GM12801 (cell line): ENCODE results near the gene STARD13.

Source experiments
- CTCF ChIP-seq: IDR thresholded peaks from one replicate; pipeline ENCODE4 v1.5.1; 2011; ENCODE audit warnings: control low read depth; ENCODE audit not compliant: insufficient read length; ENCODE audit errors: extremely low read depth

STARD13 gene

DNA sequence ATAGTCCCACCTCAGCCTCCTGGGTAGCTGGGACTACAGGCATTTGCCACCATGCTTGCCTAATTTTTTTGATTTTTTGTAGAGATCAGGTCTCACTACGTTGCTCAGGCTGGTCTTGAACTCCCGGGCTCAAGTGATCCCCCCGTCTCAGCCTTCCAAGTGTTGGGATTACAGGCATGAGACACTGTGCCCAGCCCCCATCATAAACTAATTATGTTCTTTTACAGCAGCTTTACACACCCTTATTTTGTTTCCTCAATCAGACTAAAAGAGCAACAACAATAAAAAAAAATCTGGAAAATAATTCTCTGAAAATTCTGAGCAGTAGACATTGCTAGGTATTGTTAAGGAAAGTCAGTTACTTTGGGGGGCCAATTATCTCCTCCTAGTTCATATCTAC is 35.7 kb downstream of the STARD13 start:
- no peak for TF ChIP-seq CTCF

GRCh38 chr13:33249066-33249465 is 36.5 kb downstream of the STARD13 start:
- TF ChIP-seq CTCF: no peak

DNA sequence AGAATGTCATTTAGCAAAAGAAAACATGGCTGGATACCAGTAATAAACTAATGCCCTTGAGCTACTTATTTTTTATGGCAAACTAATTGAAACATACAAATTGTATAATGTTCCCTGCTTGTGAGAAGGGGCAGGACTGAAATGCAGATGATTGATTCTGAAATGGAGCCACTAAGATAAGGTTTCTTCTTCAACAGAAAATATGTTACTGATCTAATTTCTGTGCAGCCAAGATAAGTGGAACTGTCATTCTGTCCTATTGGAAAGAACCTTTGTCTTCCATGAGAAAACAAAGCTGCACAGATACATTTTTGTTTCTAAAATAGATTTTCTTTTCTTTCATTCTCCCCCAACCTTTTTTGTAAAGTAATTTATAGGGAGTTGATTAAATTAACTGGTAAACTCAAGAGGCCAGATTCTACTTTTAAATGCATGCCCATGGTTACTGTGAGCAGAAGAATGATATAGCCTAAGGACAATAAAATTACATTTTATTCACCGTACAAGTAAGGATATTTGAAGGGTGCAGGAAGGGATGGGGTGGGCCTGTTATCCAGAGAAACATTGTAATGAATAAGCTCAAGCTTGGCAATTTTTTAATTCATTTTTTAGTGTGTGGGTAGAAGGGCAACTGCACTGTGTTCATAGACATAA is 39.9 kb downstream of the STARD13 start:
- no peak for TF ChIP-seq CTCF

DNA sequence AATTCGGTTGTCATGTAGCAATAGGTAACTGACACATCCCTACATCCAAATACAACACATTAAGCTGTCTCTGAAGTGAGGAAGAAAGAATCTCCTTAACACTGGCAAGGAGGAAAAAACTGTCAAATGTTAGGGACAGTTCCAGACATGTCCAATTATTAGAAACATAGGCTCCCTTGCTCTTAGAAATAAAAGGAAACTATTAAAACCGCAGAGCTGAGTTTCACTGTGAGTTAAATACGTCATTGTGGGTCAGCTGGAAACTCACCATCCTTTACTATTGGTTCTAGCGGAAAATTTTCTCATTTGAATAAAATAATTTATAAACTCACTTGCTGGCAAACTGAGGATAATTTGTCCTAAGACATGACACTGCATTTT is 40.7 kb downstream of the STARD13 start:
- no peak for TF ChIP-seq CTCF

GRCh38 chr13:33244210-33244906 is 41.2 kb downstream of the STARD13 start:
- TF ChIP-seq CTCF: no peak

DNA sequence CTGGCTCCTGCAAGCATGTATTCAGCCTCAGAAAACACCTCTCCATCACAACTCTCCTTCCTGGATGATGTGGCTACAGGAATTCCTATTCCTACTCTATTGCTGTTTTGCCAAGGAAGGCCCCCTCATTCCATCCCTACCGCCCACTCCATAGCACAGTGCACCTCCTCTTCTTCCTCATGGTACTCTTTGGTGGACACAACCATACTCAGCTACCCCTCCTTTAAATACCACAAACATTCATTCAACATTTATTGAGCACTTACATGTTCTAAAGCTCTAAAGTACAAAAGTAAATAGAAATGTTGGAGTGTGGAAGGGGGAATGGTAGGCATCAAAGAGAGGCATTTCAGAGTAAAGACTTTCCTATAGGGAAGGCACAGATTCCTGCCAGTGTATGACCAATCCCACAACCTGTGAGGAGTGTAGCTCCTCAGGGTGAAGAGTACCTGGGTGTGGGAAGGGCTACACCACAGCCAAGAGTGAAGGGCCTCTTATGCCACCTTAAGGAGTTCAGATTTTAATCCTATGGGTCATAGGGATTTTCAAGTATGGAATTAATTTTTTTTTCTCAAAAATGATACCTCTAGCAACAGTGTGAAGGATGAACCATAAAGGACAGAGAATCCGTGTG is 42.5 kb downstream of the STARD13 start:
- no peak for TF ChIP-seq CTCF

GRCh38 chr13:33236021-33236420 is 49.5 kb downstream of the STARD13 start:
- TF ChIP-seq CTCF: no peak
